Measurements from ENCODE around the gene CYP3A4.

DNA sequence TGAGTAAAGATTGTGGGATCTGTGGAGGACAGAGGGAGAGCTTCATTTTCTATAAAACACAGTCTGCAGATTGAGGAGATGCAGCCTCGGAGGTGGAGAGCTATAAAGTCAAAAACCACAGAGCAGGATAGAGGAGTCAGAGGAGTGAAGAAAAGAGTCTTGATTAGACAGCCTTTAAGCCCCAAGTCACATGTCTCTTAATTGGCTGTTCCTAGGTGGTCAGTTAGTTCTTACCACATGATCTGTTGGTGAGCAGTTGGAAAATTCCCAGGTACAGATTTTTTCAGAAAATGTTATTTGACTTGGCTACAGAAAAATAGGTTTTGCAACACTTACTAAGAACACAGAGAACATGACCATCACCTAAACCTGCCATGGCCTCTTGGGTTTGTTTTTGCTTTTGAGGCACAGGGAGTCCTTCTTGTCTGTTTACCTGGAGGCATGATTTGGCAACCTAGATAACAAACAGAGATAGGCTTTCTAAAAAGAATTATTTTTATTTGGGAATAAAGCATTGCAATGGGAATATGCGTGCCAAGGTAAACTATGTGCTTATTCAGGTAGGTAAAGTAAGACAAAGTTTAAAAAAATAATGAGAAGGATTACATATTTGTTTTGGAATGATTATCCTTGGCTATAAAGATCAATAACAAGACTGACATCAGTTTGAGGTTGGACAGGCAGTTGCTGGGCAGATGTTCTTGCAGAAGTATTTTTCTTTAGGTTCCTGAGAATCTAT lies 43.2 kb upstream of the CYP3A4 start:
- TF ChIP-seq POLR2AphosphoS5 (IDR thresholded peaks at IDR 0.05; ENCODE audit: low read depth, low read length) = no peak
- no peak for TF ChIP-seq TAF1 (IDR thresholded peaks at IDR 0.05; ENCODE audit: borderline replicate concordance, low read depth, low read length)
- no peak for TF ChIP-seq POLR2A (IDR thresholded peaks at IDR 0.05; ENCODE audit: low read depth, low read length)

Data from GM12892 (cell line).